Measurements from ENCODE around the gene PAM.

GRCh38 chr5:102813740-102814139, 58.6 kb downstream of the PAM start:
- TF ChIP-seq POLR2AphosphoS5 (IDR thresholded peaks at IDR 0.05; ENCODE audit: low read depth, low read length), result no peak
- TF ChIP-seq POLR2A (IDR thresholded peaks at IDR 0.05; ENCODE audit: low read depth, low read length), result no peak

Data from GM12892 (cell line).